Hepatocyte (in vitro differentiated cells): ENCODE data around the gene RCAN2. TPM values are rescaled to one million over a fixed set of nuclear protein-coding genes. Genes with fewer than 3 reads are reported as not detected.

Source experiments
- DNase-seq: peaks from one replicate; pipeline ENCODE4 v3.0.0-alpha.2; 2016; ENCODE audit warnings: low spot score
- H2AFZ ChIP-seq: fragments of 200-600 bp; sonication (generic); 2 replicates; pipeline ENCODE4 v1.6.0; 2016; ENCODE audit warnings: antibody characterized with exemption, mild to moderate bottlenecking
- H3K27ac ChIP-seq: fragments of 200-600 bp; sonication (generic); 2 replicates; pipeline ENCODE4 v1.5.1; 2016; ENCODE audit warnings: mild to moderate bottlenecking
- H3K27me3 ChIP-seq: fragments of 200-600 bp; sonication (generic); 2 replicates; pipeline ENCODE4 v1.6.1; 2016
- H3K36me3 ChIP-seq: fragments of 200-600 bp; sonication (generic); replicated peaks from 2 replicates; pipeline ENCODE4 v1.5.1; 2016; ENCODE audit warnings: low read depth; ENCODE audit not compliant: insufficient read depth
- H3K4me1 ChIP-seq: fragments of 200-600 bp; sonication (generic); 2 replicates; pipeline ENCODE4 v1.5.1; 2016; ENCODE audit warnings: mild to moderate bottlenecking, moderate library complexity; ENCODE audit not compliant: insufficient read depth
- H3K4me2 ChIP-seq: fragments of 200-600 bp; sonication (generic); 2 replicates; pipeline ENCODE4 v1.6.0; 2016
- H3K4me3 ChIP-seq: fragments of 200-600 bp; sonication (generic); 2 replicates; pipeline ENCODE4 v1.5.1; 2016; ENCODE audit warnings: mild to moderate bottlenecking
- H3K79me2 ChIP-seq: fragments of 200-600 bp; sonication (generic); 2 replicates; pipeline ENCODE4 v1.6.0; 2017; ENCODE audit warnings: mild to moderate bottlenecking
- H3K9me2 ChIP-seq: fragments of 200-600 bp; sonication (generic); replicated peaks from 2 replicates; pipeline ENCODE4 v1.6.0; 2017; ENCODE audit warnings: mild to moderate bottlenecking; ENCODE audit not compliant: insufficient read depth
- H3K9me3 ChIP-seq: fragments of 200-600 bp; sonication (generic); 2 replicates; pipeline ENCODE4 v1.5.1; 2016; ENCODE audit warnings: low read depth, mild to moderate bottlenecking
- H4K20me1 ChIP-seq: fragments of 200-600 bp; sonication (generic); 2 replicates; pipeline ENCODE4 v1.6.0; 2016; ENCODE audit warnings: mild to moderate bottlenecking; ENCODE audit not compliant: insufficient read depth, poor library complexity, severe bottlenecking
- CTCF ChIP-seq: fragments of 200-600 bp; sonication (generic); IDR thresholded peaks from 2 replicates; pipeline ENCODE4 v1.5.1; 2016; ENCODE audit warnings: antibody characterized with exemption, mild to moderate bottlenecking; ENCODE audit not compliant: poor library complexity
- EZH2 ChIP-seq: fragments of 200-600 bp; sonication (generic); IDR thresholded peaks from 2 replicates; pipeline ENCODE4 v1.6.1; 2016; ENCODE audit warnings: antibody characterized with exemption, mild to moderate bottlenecking, borderline replicate concordance
- EZH2phosphoT487 ChIP-seq: fragments of 200-600 bp; sonication (generic); IDR thresholded peaks from one replicate; pipeline ENCODE4 v1.6.1; 2018; ENCODE audit warnings: antibody characterized with exemption, mild to moderate bottlenecking, low read depth, moderate library complexity; ENCODE audit not compliant: unreplicated experiment, severe bottlenecking
- WGBS: methylation state at CpG from one replicate; pipeline ENCODE4 v1.1.6; 2016; ENCODE audit warnings: low lambda C conversion rate; ENCODE audit errors: missing lambda C conversion rate; 5-methylcytosine and 5-hydroxymethylcytosine counted together
- polyA plus RNA-seq: library from polyadenylated mRNA; unstranded; fragments of >200 nt; fragmentation: Nextera tagmentation; extraction: Ambion mirVana; gene quantifications from 2 replicates; pipeline ENCODE4 v1.2.1, GENCODE V29; 2016
- total RNA-seq: library from RNA; depleted of rRNA; stranded (reverse); fragments of >200 nt; gene quantifications from 2 replicates; pipeline ENCODE4 v1.2.3, GENCODE V29; 2014

Gene RCAN2
- total and polyA plus RNA-seq, 2 experiments from 2014 or later, result 5.0 to 6.6 TPM

DNA sequence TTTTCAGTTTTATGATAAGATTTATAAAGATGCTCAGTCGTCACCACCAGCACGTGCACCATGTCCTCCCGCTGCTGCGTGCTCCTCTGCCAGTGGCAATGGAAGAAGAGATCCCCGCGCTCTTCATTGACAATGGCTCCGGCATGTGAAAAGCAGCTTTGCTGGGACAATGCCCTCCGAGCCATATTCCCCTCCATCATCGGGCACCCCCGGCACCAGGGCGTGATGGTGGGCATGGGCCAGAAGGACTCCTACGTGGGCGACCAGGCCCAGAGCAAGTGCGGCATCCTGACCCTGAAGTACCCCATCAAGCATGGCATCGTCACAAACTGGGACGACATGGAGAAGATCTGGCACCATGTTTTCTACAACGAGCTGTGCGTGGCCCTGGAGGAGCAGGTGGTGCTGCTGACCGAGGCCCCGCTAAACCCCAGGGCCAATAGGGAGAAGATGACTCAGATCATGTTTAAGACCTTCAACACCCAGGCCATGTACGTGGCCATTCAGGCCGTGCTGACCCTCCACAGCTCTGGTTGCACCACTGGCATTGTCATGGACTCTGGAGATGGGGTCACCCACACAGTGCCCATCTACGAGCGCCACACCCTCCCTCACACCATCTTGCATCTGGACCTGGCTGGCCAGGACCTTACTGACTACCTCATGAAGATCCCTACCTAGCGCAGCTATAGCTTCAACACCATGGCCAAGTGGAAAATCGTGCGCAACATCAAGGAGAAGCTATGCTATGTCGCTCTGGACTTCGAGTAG, 286.2 kb downstream of the RCAN2 start:
- Histone ChIP-seq H3K27ac (no peak overlapping the region), H3K9me3 (no peaks in the 10 kb centered on the region), H3K4me1 (no peaks in the 10 kb centered on the region), H3K4me3 (no peak overlapping the region), H3K4me2 (no peak overlapping the region), H4K20me1 (no peaks in the 10 kb centered on the region), H3K36me3 (no peaks in the 10 kb centered on the region), H3K27me3 (peaks cover 7% of the 10 kb centered on the region), H3K79me2 (no peaks in the 10 kb centered on the region), H3K9me2 (no peaks in the 10 kb centered on the region), H2AFZ (no peak overlapping the region)
- no peak for DNase-seq
- TF ChIP-seq EZH2, result no peak
- no peak for TF ChIP-seq CTCF
- TF ChIP-seq EZH2phosphoT487, result no peak
- 98% methylated on average over 29 of the region's 29 CpGs for WGBS

GRCh38 chr6:46203391-46204177, 287.7 kb downstream of the RCAN2 start:
- Histone ChIP-seq H3K4me1 (no peaks in the 10 kb centered on the region), H3K4me3 (no peak overlapping the region), H3K79me2 (no peaks in the 10 kb centered on the region), H3K36me3 (no peaks in the 10 kb centered on the region), H2AFZ (no peak overlapping the region), H3K9me2 (no peaks in the 10 kb centered on the region), H3K27ac (no peak overlapping the region), H3K9me3 (no peaks in the 10 kb centered on the region), H4K20me1 (no peaks in the 10 kb centered on the region), H3K4me2 (no peak overlapping the region), H3K27me3 (peaks cover 3% of the 10 kb centered on the region)
- no peak for DNase-seq
- no peak for TF ChIP-seq CTCF
- no peak for TF ChIP-seq EZH2phosphoT487
- TF ChIP-seq EZH2, result no peak
- WGBS, result 53% methylated on average over 2 of the region's 2 CpGs

- no peak overlapping the region for H3K27ac ChIP-seq
- H2AFZ ChIP-seq, result no peak overlapping the region
- H3K9me3 ChIP-seq, result no peaks in the 10 kb centered on the region
- no peak for DNase-seq
- H4K20me1 ChIP-seq, result no peaks in the 10 kb centered on the region
- H3K9me2 ChIP-seq, result no peaks in the 10 kb centered on the region
- TF ChIP-seq CTCF, result no peak
- no peak for TF ChIP-seq EZH2
- TF ChIP-seq EZH2phosphoT487, result no peak
- H3K27me3 ChIP-seq, result no peaks in the 10 kb centered on the region
- no peaks in the 10 kb centered on the region for H3K36me3 ChIP-seq
- H3K4me3 ChIP-seq, result no peak overlapping the region
- no peaks in the 10 kb centered on the region for H3K79me2 ChIP-seq
- H3K4me1 ChIP-seq, result no peaks in the 10 kb centered on the region
- no peak overlapping the region for H3K4me2 ChIP-seq
- WGBS, result 89% methylated on average over 4 of the region's 4 CpGs
Measured at GRCh38 chr6:46201702-46202101, 289.5 kb downstream of the RCAN2 start.
